HFF-Myc (cell line): ENCODE results near the gene RBFOX2.
A peak's percentile ranks its signal among the peaks of the same experiment; 100 is the strongest.
"Not testable (repeated sequence)": the region's sequence is repeated elsewhere in the genome, so short reads cannot be mapped to it uniquely, and the experiment has no call there.

Experiments used
- DNase-seq: peaks from one replicate; pipeline ENCODE4 v3.0.0-alpha.2; 2011; ENCODE audit warnings: low read depth; ENCODE audit errors: extremely low read depth
- H3K4me3 ChIP-seq: replicated peaks from 2 replicates; pipeline ENCODE4 v1.5.1; 2011; ENCODE audit warnings: low read depth, mild to moderate bottlenecking, control low read depth, low read length
- TF ChIP-seq, protein P1 (sequence below): IDR thresholded peaks from 2 replicates; pipeline ENCODE4 v1.5.1; 2012; ENCODE audit warnings: mild to moderate bottlenecking, low read depth, low read length, control low read depth; ENCODE audit errors: missing control alignments

The RBFOX2 gene

DNA sequence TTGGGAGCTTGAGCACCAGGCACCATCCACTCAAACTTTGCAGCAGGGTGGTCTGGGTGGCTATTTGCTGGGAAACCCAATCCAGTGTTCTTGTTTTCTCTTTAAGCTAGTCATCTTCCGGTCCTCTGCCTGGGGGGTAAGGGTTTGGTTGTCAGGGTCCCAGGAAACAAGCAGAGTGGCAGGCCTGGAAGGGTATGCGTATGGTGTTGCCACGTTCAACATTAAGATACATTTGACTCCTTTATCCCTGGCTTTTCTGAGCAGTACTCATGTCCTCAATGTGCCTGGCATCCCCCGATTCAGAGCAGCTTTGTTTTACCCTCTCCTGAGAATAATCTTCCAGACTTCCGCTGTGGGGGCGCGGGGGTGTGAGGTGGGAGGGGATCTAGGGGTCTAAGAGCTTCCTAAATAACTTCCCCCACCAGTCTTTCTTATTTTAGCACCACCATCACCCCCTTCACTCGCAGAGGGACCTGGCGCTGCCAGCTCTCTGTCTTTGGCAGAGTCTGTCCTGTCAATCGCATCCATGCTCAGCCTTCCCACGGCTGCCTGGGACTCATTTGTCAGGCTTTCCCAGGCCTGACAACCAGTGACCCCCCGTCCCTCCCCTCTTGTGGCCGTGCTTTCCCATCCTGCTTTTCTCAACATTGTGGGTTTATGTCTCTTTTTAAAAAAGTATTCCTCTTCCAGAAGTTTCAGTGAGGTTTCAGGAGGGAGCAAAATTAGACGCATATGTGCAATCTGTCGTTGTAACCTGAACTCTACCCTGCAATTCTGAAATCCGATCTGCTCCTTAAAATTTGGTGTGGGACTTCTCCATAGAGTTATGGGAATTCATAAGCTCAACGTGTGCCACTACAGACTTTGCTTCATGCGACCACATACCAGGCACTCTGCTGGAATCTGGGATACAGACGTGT, 27.0 kb upstream of the RBFOX2 start:
- peak; percentile 75 for DNase-seq
- TF ChIP-seq, protein P1, sequence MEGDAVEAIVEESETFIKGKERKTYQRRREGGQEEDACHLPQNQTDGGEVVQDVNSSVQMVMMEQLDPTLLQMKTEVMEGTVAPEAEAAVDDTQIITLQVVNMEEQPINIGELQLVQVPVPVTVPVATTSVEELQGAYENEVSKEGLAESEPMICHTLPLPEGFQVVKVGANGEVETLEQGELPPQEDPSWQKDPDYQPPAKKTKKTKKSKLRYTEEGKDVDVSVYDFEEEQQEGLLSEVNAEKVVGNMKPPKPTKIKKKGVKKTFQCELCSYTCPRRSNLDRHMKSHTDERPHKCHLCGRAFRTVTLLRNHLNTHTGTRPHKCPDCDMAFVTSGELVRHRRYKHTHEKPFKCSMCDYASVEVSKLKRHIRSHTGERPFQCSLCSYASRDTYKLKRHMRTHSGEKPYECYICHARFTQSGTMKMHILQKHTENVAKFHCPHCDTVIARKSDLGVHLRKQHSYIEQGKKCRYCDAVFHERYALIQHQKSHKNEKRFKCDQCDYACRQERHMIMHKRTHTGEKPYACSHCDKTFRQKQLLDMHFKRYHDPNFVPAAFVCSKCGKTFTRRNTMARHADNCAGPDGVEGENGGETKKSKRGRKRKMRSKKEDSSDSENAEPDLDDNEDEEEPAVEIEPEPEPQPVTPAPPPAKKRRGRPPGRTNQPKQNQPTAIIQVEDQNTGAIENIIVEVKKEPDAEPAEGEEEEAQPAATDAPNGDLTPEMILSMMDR = no peak
- no peak overlapping the region for H3K4me3 ChIP-seq

DNA sequence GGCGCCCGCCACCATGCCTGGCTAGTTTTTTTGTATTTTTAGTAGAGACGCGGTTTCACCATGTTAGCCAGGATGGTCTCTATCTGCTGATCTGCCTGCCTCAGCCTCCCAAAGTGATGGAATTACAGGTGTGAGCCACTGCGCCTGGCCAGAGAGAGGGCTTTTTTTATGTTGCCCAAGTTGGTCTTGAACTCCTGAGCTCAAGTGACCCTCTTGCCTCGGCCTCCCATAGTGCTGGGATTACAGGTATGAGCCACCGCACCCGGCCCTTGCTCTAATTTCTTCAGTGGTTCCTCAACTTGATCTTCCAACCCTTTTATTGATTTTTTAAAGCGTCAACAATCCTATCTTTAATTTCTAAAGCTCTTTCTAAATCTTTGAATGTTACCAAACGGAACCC, 25.8 kb upstream of the RBFOX2 start:
- not testable (repeated sequence) for DNase-seq, H3K4me3 ChIP-seq

DNA sequence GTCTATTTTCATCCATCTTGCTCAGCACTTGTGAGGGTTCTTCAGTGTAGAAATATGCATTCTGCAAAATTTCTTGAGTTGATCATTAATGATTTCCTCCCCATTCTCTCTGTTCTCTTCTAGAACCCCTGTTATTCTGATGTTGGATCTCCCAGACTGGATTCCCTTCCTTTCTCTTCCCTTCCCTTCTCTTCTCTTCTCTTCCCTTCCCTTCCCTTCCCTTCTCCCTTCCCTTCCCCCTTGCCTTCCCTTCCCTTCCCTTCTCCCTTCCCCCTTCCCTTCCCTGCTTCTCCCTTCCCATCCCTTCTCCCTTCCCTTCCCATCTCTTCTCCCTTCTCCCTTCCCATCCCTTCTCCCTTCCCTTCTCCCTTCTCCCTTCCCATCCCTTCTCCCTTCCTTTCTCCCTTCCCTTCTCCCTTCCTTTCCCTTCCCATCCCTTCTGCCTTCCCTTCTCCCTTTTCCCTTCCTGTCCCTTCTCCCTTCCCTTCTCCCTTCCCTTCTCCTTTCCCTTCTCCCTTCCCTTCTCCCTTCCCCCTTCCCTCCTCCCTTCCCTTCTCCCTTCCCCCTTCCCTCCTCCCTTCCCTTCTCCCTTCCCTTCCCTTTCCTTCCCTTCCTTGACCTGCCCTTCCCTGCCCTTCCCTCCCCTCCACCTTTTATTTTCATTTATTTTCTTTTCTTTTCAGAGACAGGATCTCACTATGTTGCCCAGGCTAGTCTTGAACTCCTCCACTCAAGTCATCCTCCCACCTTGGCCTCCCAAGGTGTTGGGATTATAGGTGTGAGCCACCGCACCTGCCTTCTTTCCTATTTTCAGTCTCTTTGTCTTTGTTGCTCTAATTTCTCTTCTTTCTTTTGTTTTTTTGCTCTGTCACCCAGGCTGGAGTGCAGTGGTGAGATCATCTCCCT, 24.9 kb upstream of the RBFOX2 start:
- TF ChIP-seq, protein P1 = no peak
- H3K4me3 ChIP-seq = no peak overlapping the region
- no peak for DNase-seq

DNA sequence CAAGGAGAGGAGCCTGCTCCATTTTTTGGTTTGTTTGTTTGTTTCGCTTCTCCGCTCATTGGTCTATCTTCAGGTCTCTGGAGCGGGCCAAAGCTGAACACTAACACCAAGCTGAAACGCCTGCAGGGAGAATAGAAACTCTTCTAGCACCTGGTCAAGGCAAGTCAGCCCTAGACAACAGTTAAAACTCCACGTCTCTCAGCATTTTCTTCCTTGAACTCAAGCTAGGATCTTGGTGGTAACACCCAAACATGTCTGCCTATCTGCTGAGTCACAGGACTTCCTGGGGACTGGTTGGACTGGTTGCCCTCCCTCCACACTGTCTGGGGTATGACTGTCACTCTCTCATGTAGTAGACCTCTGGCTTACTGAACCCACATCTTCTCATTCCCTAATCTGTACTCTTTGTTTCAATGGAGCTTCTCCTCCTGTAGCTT, 23.9 kb upstream of the RBFOX2 start:
- TF ChIP-seq, protein P1 = no peak
- H3K4me3 ChIP-seq = no peak overlapping the region
- DNase-seq = no peak

DNA sequence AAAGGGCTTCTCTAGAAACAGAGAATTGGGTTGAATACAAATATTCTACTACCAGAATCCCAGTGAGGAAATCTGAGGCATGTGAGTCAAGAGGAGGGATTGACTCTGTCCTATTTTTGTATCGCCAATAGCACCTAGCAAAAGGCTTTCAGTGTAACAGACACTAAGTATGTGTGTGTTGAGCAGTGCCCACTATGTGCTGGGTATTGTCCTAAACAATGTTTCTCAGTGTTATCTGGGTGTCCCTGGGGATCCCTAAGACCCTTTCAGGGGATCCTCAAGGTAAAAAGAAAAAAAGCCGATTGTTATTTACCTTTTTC, 21.0 kb upstream of the RBFOX2 start:
- DNase-seq = no peak
- TF ChIP-seq, protein P1 = no peak
- H3K4me3 ChIP-seq = no peak overlapping the region

DNA sequence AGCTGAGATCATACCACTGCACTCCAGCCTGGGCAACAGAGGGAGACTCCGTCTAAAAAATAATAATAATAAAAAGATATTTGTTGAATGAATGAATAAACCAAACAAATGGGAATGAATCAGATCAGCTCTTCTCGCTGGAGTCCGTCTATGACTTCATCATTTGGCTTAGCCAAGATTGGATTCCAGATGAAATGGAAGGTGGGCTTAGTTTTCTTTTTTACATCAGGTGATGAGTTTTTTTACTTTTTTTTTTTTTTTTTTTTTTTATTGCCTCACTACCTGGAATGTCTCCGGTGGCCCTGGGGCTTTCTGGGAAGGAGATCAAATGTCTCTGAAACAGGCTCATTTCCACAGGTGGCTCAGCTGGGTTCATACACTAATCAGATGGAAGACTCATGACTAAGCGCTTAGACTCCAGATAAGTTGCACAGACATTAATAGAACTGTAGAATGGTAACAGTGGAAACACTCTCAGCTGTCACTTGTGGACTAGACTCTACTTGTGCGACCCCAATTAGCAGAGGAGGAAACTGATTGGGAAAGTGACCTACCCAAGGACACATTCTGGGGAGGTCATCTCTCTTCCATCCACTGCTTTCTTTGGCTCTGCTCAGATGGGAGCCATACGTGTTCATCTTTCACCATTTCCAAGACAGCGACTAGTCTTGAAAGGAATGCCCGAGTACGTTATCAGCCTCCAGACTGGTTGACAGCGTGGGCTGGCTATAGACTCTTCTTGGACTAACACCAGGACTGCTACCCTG, 20.5 kb upstream of the RBFOX2 start:
- no peak for DNase-seq
- no peak overlapping the region for H3K4me3 ChIP-seq
- TF ChIP-seq, protein P1 = no peak

DNA sequence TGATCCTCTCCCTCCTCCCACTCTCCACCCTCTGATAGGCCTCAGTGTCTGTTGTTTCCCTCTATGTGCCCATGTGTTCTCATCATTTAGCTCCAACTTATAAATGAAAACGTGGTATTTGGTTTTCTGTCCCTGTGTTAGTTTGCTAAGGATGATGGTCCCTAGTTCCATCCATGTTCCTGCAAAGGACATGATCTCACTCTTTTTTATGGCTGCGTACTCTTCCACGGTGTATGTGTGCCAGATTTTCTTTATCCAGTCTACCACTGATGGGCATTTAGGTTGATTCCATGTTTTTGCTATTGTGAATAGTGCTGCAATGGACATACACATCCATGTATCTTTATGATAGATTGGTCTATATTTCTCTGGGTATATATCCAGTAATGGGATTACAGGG, 15.9 kb upstream of the RBFOX2 start:
- H3K4me3 ChIP-seq, DNase-seq: not testable (repeated sequence)
